ENCODE results near the gene PMM2.
A peak's percentile ranks its signal among the peaks of the same experiment; 100 is the strongest.
"Not testable (repeated sequence)": the region's sequence is repeated elsewhere in the genome, so short reads cannot be mapped to it uniquely, and the experiment has no call there.

The PMM2 gene

GRCh38 chr16:8868416-8869211 is 71.0 kb downstream of the PMM2 start, which contains the start of gene CARHSP1:
TSS of gene CARHSP1 (minus strand) at chr16:8869006. CDS start at chr16:8859328, 9,678 bp downstream.
- peak within 1 kb of the TSS; percentile 92 for H3K4me3 ChIP-seq (replicated peaks; ENCODE audit: low read depth, low read length)
- DNase-seq (ENCODE audit: low read depth) = peak; percentile 90
- no peak for TF ChIP-seq CTCF (IDR thresholded peaks at IDR 0.05; ENCODE audit: low read length, missing control alignments)

- no peak for DNase-seq (ENCODE audit: low read depth)
- TF ChIP-seq CTCF (IDR thresholded peaks at IDR 0.05; ENCODE audit: low read length, missing control alignments) = no peak
These were observed 71.8 kb downstream of the PMM2 start for GRCh38 chr16:8869212-8869987.

GRCh38 chr16:8869988-8870241 is 72.3 kb downstream of the PMM2 start:
- H3K4me3 ChIP-seq (replicated peaks; ENCODE audit: low read depth, low read length); DNase-seq (ENCODE audit: low read depth): not testable (repeated sequence)

More at GRCh38 chr16:8869212-8869987, 71.8 kb downstream of the PMM2 start:
- peak overlapping the region; percentile 56 for H3K4me3 ChIP-seq (replicated peaks; ENCODE audit: low read depth, low read length)

- no peak overlapping the region for H3K4me3 ChIP-seq (replicated peaks; ENCODE audit: low read depth, low read length)
- no peak for TF ChIP-seq CTCF (IDR thresholded peaks at IDR 0.05; ENCODE audit: low read length, missing control alignments)
- no peak for DNase-seq (ENCODE audit: low read depth)
These were observed 74.4 kb downstream of the PMM2 start for GRCh38 chr16:8872071-8872470.

- no peak overlapping the region for H3K4me3 ChIP-seq (replicated peaks; ENCODE audit: low read depth, low read length)
- no peak for DNase-seq (ENCODE audit: low read depth)
- TF ChIP-seq CTCF (IDR thresholded peaks at IDR 0.05; ENCODE audit: low read length, missing control alignments) = peak; percentile 16
These were observed 75.6 kb downstream of the PMM2 start for GRCh38 chr16:8872967-8873865.

GRCh38 chr16:8873866-8874195 is 76.2 kb downstream of the PMM2 start:
- DNase-seq (ENCODE audit: low read depth); H3K4me3 ChIP-seq (replicated peaks; ENCODE audit: low read depth, low read length): not testable (repeated sequence)

- H3K4me3 ChIP-seq (replicated peaks; ENCODE audit: low read depth, low read length) = no peak overlapping the region
- TF ChIP-seq CTCF (IDR thresholded peaks at IDR 0.05; ENCODE audit: low read length, missing control alignments) = no peak
- DNase-seq (ENCODE audit: low read depth) = no peak
These were observed 76.7 kb downstream of the PMM2 start for GRCh38 chr16:8874388-8874787.

GRCh38 chr16:8875317-8875716 is 77.7 kb downstream of the PMM2 start:
- not testable (repeated sequence) for H3K4me3 ChIP-seq (replicated peaks; ENCODE audit: low read depth, low read length); DNase-seq (ENCODE audit: low read depth)
